Measurements from ENCODE around the gene CDK6. TPM values are rescaled to one million over a fixed set of nuclear protein-coding genes. Genes with fewer than 3 reads are reported as not detected.

The CDK6 gene
- total and polyA plus RNA-seq, 9 of the 15 experiments (the other 6 are each of a cell fraction or from before 2014, with no cell fraction given) = 7.6 to 109 (median 44.4) TPM

DNA sequence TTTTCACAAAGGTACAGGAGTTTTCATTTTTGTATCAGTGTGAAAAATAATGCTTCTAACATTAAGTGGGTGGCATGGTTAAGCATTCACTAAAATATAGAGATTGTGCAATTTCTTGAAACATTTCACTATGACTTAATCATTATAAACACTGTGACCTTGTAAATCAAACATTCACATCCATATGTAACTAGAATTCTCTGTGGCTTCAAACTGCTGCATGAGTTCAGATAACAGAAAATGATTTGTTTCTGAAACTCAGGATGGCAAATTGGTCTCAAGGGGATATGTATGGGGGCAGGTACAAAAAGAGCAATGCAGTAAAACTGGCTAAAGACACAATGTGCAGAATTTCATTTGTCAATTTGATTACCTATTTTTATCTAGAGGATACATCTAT is 250.0 kb downstream of the CDK6 start (continued):
- TF ChIP-seq, protein P1, sequence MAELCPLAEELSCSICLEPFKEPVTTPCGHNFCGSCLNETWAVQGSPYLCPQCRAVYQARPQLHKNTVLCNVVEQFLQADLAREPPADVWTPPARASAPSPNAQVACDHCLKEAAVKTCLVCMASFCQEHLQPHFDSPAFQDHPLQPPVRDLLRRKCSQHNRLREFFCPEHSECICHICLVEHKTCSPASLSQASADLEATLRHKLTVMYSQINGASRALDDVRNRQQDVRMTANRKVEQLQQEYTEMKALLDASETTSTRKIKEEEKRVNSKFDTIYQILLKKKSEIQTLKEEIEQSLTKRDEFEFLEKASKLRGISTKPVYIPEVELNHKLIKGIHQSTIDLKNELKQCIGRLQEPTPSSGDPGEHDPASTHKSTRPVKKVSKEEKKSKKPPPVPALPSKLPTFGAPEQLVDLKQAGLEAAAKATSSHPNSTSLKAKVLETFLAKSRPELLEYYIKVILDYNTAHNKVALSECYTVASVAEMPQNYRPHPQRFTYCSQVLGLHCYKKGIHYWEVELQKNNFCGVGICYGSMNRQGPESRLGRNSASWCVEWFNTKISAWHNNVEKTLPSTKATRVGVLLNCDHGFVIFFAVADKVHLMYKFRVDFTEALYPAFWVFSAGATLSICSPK (IDR thresholded peaks at IDR 0.05; ENCODE audit: borderline replicate concordance) = no peak

DNA sequence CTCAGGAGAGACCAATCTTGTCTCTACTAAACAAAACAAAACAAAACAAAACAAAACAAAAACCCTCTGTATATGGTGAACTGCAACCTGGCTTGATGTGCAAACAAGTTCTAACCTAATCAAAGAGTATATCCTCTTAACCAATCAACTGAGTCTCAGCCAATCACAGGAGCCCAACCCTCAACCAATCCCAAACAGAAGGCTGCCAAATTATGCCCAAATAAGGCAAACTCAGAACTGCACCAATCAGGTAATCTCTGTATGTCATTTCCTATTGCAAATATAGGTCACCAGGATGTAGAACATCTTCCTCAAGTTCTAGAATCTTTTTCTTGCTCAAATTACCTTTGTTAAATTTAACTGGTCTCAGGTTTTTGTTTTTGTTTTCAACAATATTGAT is 251.4 kb downstream of the CDK6 start:
- BruUV-seq (replicated peaks) = no TSS peak
- intact Hi-C loops (cut with micrococcal nuclease) = no loop called here

More for the DNA sequence above, 251.4 kb downstream of the CDK6 start:
- Histone ChIP-seq H4K20me1 (replicated peaks; ENCODE audit: control insufficient read depth, insufficient read depth, low read length) (peaks cover 21% of the 10 kb centered on the region), H3K36me3 (ENCODE audit: control insufficient read depth, insufficient read depth, low read length) (peaks cover 60% of the 10 kb centered on the region), H3K4me1 (replicated peaks in 1 of 2; ENCODE audit: control insufficient read depth in 2 of 2, insufficient read depth in 2 of 2, low read length in 2 of 2) (peaks cover 10 to 13% of the 10 kb centered on the region in 2 experiments; a peak in 4 of 5 replicates), H2AFZ (ENCODE audit: low read depth, low read length) (no peak overlapping the region), H3K9me3 (replicated peaks; ENCODE audit: control insufficient read depth, insufficient read depth, low read depth, low read length) (no peaks in the 10 kb centered on the region), H3K4me3 (no peak overlapping the region), H3K9ac (ENCODE audit: insufficient read depth in 1 of 2, low read depth in 2 of 2, low read length in 2 of 2) (no peak overlapping the region), H3K27ac (ENCODE audit: extremely low read depth, low read depth, low read length) (peak overlapping the region; percentile 61), H3K79me2 (ENCODE audit: control insufficient read depth, insufficient read depth, low read length) (peaks cover 96% of the 10 kb centered on the region), H3K9me1 (ENCODE audit: control insufficient read depth, insufficient read depth, low read length) (no peaks in the 10 kb centered on the region), H3K27me3 (ENCODE audit: control insufficient read depth in 2 of 2, insufficient read depth in 2 of 2, low read length in 2 of 2) (no peaks in the 10 kb centered on the region), H3K4me2 (ENCODE audit: insufficient read depth, low read length) (no peak overlapping the region)
- DNase-seq (ENCODE audit: extremely low read depth in 1 of 4, low spot score in 3 of 4) = peak in 2 of 4 experiments; percentile 22 to 41
- peak; percentile 27; the same call in 1 of the 2 replicates for TF ChIP-seq FOXM1 (IDR thresholded peaks at IDR 0.05; ENCODE audit: low read depth)
- TF ChIP-seq FOXM1 (CRISPR knock-in tag; IDR thresholded peaks at IDR 0.05; ENCODE audit: low read depth) = no peak
- no peak for TF ChIP-seq SNRNP70 (optimal IDR thresholded peaks at IDR 0.05; ENCODE audit: low read depth, low read length)
- TF ChIP-seq FOS (IDR thresholded peaks at IDR 0.05; ENCODE audit: extremely low read depth, insufficient read length) = peak; percentile 34
- 0 out of 2 replicates have a peak, but pooled peaks have one; percentile 43 for TF ChIP-seq CC2D1A (IDR thresholded peaks at IDR 0.05)
- peak; percentile 23; the same call in 1 of the 2 replicates for TF ChIP-seq EP400 (IDR thresholded peaks at IDR 0.05)
- peak; percentile 57 for TF ChIP-seq NFYB (IDR thresholded peaks at IDR 0.05; ENCODE audit: extremely low read depth, insufficient read length)
- peak; percentile 77 for TF ChIP-seq RBM25 (IDR thresholded peaks at IDR 0.05; ENCODE audit: low read depth, low read length, severe bottlenecking)
- TF ChIP-seq ZNF644 (tag; IDR thresholded peaks at IDR 0.05; ENCODE audit: low read depth) = 0 out of 2 replicates have a peak, but pooled peaks have one; percentile 56
- TF ChIP-seq, protein P2, sequence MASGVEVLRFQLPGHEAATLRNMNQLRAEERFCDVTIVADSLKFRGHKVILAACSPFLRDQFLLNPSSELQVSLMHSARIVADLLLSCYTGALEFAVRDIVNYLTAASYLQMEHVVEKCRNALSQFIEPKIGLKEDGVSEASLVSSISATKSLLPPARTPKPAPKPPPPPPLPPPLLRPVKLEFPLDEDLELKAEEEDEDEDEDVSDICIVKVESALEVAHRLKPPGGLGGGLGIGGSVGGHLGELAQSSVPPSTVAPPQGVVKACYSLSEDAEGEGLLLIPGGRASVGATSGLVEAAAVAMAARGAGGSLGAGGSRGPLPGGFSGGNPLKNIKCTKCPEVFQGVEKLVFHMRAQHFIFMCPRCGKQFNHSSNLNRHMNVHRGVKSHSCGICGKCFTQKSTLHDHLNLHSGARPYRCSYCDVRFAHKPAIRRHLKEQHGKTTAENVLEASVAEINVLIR (CRISPR knock-in tag; IDR thresholded peaks at IDR 0.05) = no peak
- no peak for TF ChIP-seq FIP1L1 (IDR thresholded peaks at IDR 0.05; ENCODE audit: low read depth, low read length, poor library complexity, severe bottlenecking)
- peak; percentile 44; the same call in 1 of the 2 replicates for TF ChIP-seq GABPA (tag; conservative IDR thresholded peaks at IDR 0.05; ENCODE audit: low read depth)
- peak; percentile 97 to 100 for TF ChIP-seq SRF (CRISPR knock-in tag; IDR thresholded peaks at IDR 0.05)
- CTCF ChIA-PET (ENCODE audit: low intra/inter-chr PET ratio) = no interaction called here
- POLR2A ChIA-PET = interaction anchor here (1.0 kb wide), 1 partner anchor 37 kb away, joined by 3 read pairs; no protein-coding TSS in a partner anchor
- peak; percentile 19 for FAIRE-seq
- in situ Hi-C loops (cut with MboI) = no loop called here
- 0 out of 3 replicates have a peak, but pooled peaks have one; percentile 6 for ATAC-seq

Data from K562 (cell line).